Measurements from ENCODE around the gene MATN1.

- TF ChIP-seq CTCF (IDR thresholded peaks at IDR 0.05) (no peak), ZFX (IDR thresholded peaks at IDR 0.05; ENCODE audit: borderline replicate concordance) (no peak)
Observed at GRCh38 chr1:30762930-30763650, 39.7 kb upstream of the MATN1 start.

Data from 22Rv1 (cell line).